ENCODE measurements around the gene BLM. TPM values are rescaled to one million over a fixed set of nuclear protein-coding genes. Genes with fewer than 3 reads are reported as not detected.

Gene BLM
- total and polyA plus RNA-seq, 2 of the 8 experiments (the other 6 are each of a cell fraction or from before 2014, with no cell fraction given), result 15.2 to 46.7 TPM

- TF ChIP-seq SP4 (IDR thresholded peaks at IDR 0.05; ENCODE audit: low read length) (no peak), CTCF (IDR thresholded peaks at IDR 0.05; ENCODE audit: control extremely low read depth in 1 of 3, insufficient read depth in 1 of 3, low read depth in 1 of 3, low read length in 3 of 3) (no peak), PHF8 (conservative IDR thresholded peaks at IDR 0.05; ENCODE audit: low read depth, low read length) (no peak), MAX (IDR thresholded peaks at IDR 0.05) (no peak), TCF12 (IDR thresholded peaks at IDR 0.05; ENCODE audit: low read depth, low read length) (no peak)
These were observed 84.7 kb downstream of the BLM start (continued) for GRCh38 chr15:90801803-90802202.

All from H1 (cell line).